ENCODE data around the gene RIMS3. TPM values are rescaled to one million over a fixed set of nuclear protein-coding genes. Genes with fewer than 3 reads are reported as not detected.

The RIMS3 gene
- total RNA-seq, 4 donors from 2014 or later: 2.7 to 4.0 (median 3.0) TPM

- intact Hi-C loops (cut with DNase I; ENCODE audit: low total_unique reads): no loop called here
- 16 to 24% methylated on average over 22 to 30 of the region's 35 CpGs for WGBS, 2 donors
- DNase-seq (ENCODE audit: low spot score in 2 of 2): no peak
- no peak overlapping the region for H3K4me3 ChIP-seq (ENCODE audit: low read depth, poor library complexity, severe bottlenecking)
- TF ChIP-seq POLR2A (IDR thresholded peaks at IDR 0.05) (no peak), CTCF (IDR thresholded peaks at IDR 0.05) (no peak)
Observed at GRCh38 chr1:40653851-40654537, 11.5 kb downstream of the RIMS3 start.

GRCh38 chr1:40652979-40653378 lies 12.5 kb downstream of the RIMS3 start:
- no peak for DNase-seq (ENCODE audit: low spot score in 2 of 2)
- TF ChIP-seq POLR2A (IDR thresholded peaks at IDR 0.05) (no peak), CTCF (IDR thresholded peaks at IDR 0.05) (no peak)
- intact Hi-C loops (cut with DNase I; ENCODE audit: low total_unique reads): no loop called here
- 57 to 64% methylated on average over 4 of the region's 4 CpGs for WGBS, 2 donors
- H3K4me3 ChIP-seq (ENCODE audit: low read depth, poor library complexity, severe bottlenecking): no peak overlapping the region

DNA sequence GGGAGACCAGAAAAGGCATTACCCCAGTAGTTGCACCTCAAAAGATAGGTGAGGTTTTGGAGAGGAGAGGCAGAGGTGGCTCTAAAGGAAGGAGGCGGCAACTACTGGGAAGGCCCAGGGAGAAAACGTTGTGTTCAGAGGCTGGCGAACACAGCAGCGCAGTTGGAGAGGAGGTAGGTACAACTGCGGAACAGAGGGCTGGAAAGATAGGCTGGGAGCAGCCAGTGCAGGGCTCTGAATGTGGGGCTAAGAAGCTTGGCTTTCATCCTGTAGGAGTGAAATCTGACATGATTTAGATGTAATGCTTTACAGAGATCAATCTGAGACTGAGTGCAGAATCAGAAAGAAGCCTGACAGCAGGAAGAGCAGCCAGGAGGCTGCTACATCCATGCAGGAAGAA lies 13.0 kb downstream of the RIMS3 start:
- TF ChIP-seq POLR2A (IDR thresholded peaks at IDR 0.05) (no peak), CTCF (IDR thresholded peaks at IDR 0.05) (no peak)
- no peak overlapping the region for H3K4me3 ChIP-seq (ENCODE audit: low read depth, poor library complexity, severe bottlenecking)
- WGBS, 2 donors: 60 to 67% methylated on average over 5 of the region's 5 CpGs
- intact Hi-C loops (cut with DNase I; ENCODE audit: low total_unique reads): no loop called here
- no peak for DNase-seq (ENCODE audit: low spot score in 2 of 2)

DNA sequence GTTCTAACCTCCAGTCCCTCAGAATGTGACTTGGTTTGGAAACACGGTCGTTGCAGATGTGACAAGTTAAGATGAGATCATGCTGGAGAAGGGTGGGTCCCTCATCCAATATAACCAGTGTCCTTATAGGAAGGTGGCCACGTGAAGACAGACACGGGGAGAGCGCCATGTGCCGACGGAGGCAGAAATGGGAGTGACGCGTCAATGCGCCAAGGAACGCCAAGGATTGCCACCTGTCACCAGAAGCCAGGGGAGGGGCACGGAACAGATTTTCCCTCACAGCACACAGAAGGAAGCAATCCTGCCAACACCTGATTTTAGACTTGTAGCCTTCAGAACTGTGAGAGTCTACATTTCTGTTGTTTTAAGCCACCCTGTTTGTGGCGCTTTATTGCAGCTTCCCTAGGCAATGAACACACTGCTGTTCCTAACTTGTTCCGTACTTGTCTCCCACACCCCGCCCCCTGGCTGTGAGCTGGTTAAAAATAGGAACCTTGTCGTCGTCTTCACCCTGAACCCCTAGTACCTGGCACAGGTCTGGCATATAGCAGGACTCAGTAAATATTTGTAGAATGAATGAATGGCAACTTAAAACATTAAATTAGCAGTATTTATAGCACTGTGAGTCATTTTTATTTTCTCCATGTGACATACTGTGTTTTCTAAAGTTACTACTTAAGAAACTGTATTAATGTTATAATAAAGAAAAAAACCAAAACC lies 14.2 kb downstream of the RIMS3 start:
- TF ChIP-seq CTCF (IDR thresholded peaks at IDR 0.05): no peak
- no peak for TF ChIP-seq POLR2A (IDR thresholded peaks at IDR 0.05)
- peak in 1 of 2 donors; percentile 31 for DNase-seq (ENCODE audit: low spot score in 2 of 2)
- intact Hi-C loops (cut with DNase I; ENCODE audit: low total_unique reads): no loop called here
- 50 to 52% methylated on average over 17 of the region's 17 CpGs for WGBS, 2 donors
- H3K4me3 ChIP-seq (ENCODE audit: low read depth, poor library complexity, severe bottlenecking): no peak overlapping the region

GRCh38 chr1:40650075-40650474 lies 15.4 kb downstream of the RIMS3 start:
- intact Hi-C loops (cut with DNase I; ENCODE audit: low total_unique reads): no loop called here
- WGBS, 2 donors: 40 to 54% methylated on average over 4 of the region's 4 CpGs
- TF ChIP-seq CTCF (IDR thresholded peaks at IDR 0.05) (no peak), POLR2A (IDR thresholded peaks at IDR 0.05) (no peak)
- no peak for DNase-seq (ENCODE audit: low spot score in 2 of 2)
- H3K4me3 ChIP-seq (ENCODE audit: low read depth, poor library complexity, severe bottlenecking): no peak overlapping the region
